Measurements from ENCODE around the gene ZNF438.

GRCh38 chr10:31023558-31023957 lies 8.1 kb downstream of the ZNF438 start:
- TF ChIP-seq EZH2 (IDR thresholded peaks at IDR 0.05; ENCODE audit: borderline replicate concordance, low read length) = no peak
- no peak for TF ChIP-seq CTCF (conservative IDR thresholded peaks at IDR 0.05 in 1 of 2, IDR thresholded peaks at IDR 0.05 in 1 of 2; ENCODE audit: extremely low read depth in 1 of 2, insufficient read depth in 1 of 2, low read depth in 1 of 2, low read length in 2 of 2)
